Osteoblast (primary cell): ENCODE measurements around the gene SLC35F1. TPM values are rescaled to one million over a fixed set of nuclear protein-coding genes. Genes with fewer than 3 reads are reported as not detected.

ENCODE experiments used
- DNase-seq: peaks from one replicate; pipeline ENCODE4 v3.0.0; 2011; ENCODE audit warnings: low spot score, mixed read lengths; ENCODE audit not compliant: insufficient read length; ENCODE audit errors: missing footprints
- H2AFZ ChIP-seq: 2 replicates; pipeline ENCODE4 v1.6.0; 2011; ENCODE audit warnings: mild to moderate bottlenecking, low read length
- H3K27ac ChIP-seq: 2 replicates; pipeline ENCODE4 v1.5.1; 2011; ENCODE audit warnings: mild to moderate bottlenecking, low read depth, low read length, moderate library complexity
- H3K27me3 ChIP-seq: 2 replicates; pipeline ENCODE4 v1.6.0; 2012; ENCODE audit warnings: mild to moderate bottlenecking, control low read depth, inconsistent platforms, low read length, moderate library complexity; ENCODE audit not compliant: insufficient read depth
- H3K36me3 ChIP-seq: 2 replicates; pipeline ENCODE4 v1.5.1; 2011; ENCODE audit warnings: mild to moderate bottlenecking, low read length, control low read depth, moderate library complexity; ENCODE audit not compliant: insufficient read depth
- H3K4me1 ChIP-seq: 2 replicates; pipeline ENCODE4 v1.5.1; 2011; ENCODE audit warnings: mild to moderate bottlenecking, low read length, control low read depth, moderate library complexity; ENCODE audit not compliant: insufficient read depth
- H3K4me2 ChIP-seq: 2 replicates; pipeline ENCODE4 v1.6.0; 2011; ENCODE audit warnings: mild to moderate bottlenecking, low read length; ENCODE audit not compliant: insufficient read depth
- H3K4me3 ChIP-seq: fragments of 200-600 bp; sonication (generic); 3 replicates; pipeline ENCODE4 v1.5.1; 2012; ENCODE audit warnings: mild to moderate bottlenecking, low read length, inconsistent platforms; ENCODE audit not compliant: insufficient read depth
- H3K79me2 ChIP-seq: 2 replicates; pipeline ENCODE4 v1.6.0; 2012; ENCODE audit warnings: mild to moderate bottlenecking, low read length, control low read depth, inconsistent platforms; ENCODE audit not compliant: insufficient read depth
- H3K9me3 ChIP-seq: 2 replicates; pipeline ENCODE4 v1.5.1; 2011; ENCODE audit warnings: low read depth, low read length, control low read depth
- H4K20me1 ChIP-seq: 2 replicates; pipeline ENCODE4 v1.6.0; 2012; ENCODE audit warnings: mild to moderate bottlenecking, low read length, control low read depth; ENCODE audit not compliant: insufficient read depth
- total RNA-seq: library from RNA; depleted of rRNA; stranded (reverse); fragments of >200 nt; gene quantifications from 2 replicates; pipeline ENCODE4 v1.2.3, GENCODE V29; 2012
- TF ChIP-seq, protein P1 (sequence below): IDR thresholded peaks from 2 replicates; pipeline ENCODE4 v1.5.1; 2011; ENCODE audit warnings: mild to moderate bottlenecking, low read depth, low read length, moderate library complexity; ENCODE audit errors: extremely low read depth

SLC35F1 gene
- total RNA-seq, 1 donor: under 0.01 TPM

DNA sequence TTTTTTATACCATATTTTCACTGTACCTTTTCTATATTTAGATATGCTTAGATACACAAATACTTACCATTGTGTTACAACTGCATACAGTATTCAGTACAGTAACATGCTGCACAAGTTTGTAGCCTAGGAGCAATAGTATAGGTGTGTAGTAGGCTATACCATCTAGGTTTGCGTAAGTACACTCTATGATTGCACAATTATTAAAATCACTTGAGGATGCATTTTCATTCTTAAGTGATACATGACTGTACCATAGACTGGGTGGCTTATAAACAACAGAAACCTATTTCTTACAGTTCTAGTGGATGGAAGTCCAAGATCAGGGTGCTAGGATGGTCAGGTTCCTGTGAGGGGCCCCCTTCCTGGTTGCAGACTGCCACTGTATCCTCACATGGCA lies 234.1 kb downstream of the SLC35F1 start:
- Histone ChIP-seq H4K20me1 (no peaks in the 10 kb centered on the region), H3K9me3 (peaks cover 2% of the 10 kb centered on the region), H3K4me1 (no peaks in the 10 kb centered on the region), H3K4me2 (no peak overlapping the region), H3K36me3 (no peaks in the 10 kb centered on the region), H3K27ac (no peak overlapping the region), H3K79me2 (no peaks in the 10 kb centered on the region), H3K4me3 (no peak overlapping the region), H2AFZ (no peak overlapping the region), H3K27me3 (no peaks in the 10 kb centered on the region)
- TF ChIP-seq, protein P1, sequence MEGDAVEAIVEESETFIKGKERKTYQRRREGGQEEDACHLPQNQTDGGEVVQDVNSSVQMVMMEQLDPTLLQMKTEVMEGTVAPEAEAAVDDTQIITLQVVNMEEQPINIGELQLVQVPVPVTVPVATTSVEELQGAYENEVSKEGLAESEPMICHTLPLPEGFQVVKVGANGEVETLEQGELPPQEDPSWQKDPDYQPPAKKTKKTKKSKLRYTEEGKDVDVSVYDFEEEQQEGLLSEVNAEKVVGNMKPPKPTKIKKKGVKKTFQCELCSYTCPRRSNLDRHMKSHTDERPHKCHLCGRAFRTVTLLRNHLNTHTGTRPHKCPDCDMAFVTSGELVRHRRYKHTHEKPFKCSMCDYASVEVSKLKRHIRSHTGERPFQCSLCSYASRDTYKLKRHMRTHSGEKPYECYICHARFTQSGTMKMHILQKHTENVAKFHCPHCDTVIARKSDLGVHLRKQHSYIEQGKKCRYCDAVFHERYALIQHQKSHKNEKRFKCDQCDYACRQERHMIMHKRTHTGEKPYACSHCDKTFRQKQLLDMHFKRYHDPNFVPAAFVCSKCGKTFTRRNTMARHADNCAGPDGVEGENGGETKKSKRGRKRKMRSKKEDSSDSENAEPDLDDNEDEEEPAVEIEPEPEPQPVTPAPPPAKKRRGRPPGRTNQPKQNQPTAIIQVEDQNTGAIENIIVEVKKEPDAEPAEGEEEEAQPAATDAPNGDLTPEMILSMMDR: no peak
- DNase-seq: no peak

DNA sequence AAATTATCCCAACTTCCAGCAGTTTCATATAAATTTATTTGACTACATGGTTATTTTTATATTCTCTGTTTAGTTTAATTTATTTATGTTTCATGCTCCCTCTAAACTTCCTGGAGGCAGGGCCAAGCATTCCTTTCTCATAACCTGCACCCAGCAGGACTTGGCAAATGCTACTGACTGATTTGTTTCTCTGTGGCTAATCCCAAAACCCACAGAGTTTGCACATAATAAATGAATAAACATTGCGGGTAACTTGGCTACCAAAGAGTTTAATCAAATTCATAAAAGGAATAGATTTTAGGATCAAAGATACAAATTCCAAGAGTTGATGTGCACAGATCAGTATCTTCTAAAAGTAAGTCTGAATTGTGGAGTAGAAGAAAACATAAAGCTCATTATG lies 239.5 kb downstream of the SLC35F1 start:
- Histone ChIP-seq H3K36me3 (no peaks in the 10 kb centered on the region), H3K79me2 (no peaks in the 10 kb centered on the region), H4K20me1 (no peaks in the 10 kb centered on the region), H3K27ac (no peak overlapping the region), H2AFZ (no peak overlapping the region), H3K27me3 (no peaks in the 10 kb centered on the region), H3K9me3 (no peaks in the 10 kb centered on the region), H3K4me1 (no peaks in the 10 kb centered on the region), H3K4me2 (no peak overlapping the region), H3K4me3 (no peak overlapping the region)
- DNase-seq: no peak
- TF ChIP-seq, protein P1: no peak

DNA sequence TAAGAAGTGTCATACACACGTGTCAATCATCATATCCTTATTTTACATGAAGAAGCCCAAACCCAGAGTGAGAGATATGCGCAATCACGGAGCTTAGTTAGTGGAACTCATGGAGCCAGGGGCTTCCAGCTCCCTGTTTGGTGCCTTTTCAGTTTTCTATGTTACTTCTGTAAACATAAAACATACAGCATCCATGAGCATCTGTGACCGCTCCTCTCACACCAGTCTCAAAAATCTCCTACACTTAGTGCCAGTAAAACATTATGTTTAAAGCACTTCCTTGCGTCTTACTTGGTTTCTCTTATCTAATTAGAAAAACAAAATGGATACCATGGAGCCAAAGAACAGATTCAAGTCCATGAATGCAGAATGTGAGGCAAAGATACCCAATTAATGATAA lies 240.4 kb downstream of the SLC35F1 start:
- H2AFZ ChIP-seq: no peak overlapping the region

DNA sequence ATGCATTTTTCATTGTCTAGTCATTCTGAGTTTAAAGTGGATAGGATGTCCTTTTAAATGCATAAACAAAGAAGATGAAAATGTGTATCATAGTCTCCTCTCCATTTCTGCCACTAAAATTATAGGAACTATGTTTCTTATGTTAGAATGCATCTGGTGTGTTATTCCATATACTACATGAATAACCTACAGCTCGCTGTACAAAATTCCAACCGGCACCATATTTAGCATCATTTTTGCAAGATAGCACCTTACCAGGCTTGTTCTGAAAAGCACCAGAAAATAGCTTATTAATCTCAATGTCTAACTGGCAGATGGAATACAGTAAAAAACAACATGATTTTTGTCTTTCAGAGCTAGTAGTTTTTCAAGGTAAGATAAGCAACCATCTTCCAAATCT lies 241.5 kb downstream of the SLC35F1 start:
- Histone ChIP-seq H4K20me1 (no peaks in the 10 kb centered on the region), H3K9me3 (no peaks in the 10 kb centered on the region), H3K4me1 (no peaks in the 10 kb centered on the region), H3K27me3 (no peaks in the 10 kb centered on the region), H3K4me3 (no peak overlapping the region), H3K4me2 (no peak overlapping the region), H3K36me3 (no peaks in the 10 kb centered on the region), H3K79me2 (no peaks in the 10 kb centered on the region), H3K27ac (no peak overlapping the region), H2AFZ (no peak overlapping the region)
- no peak for DNase-seq
- TF ChIP-seq, protein P1: no peak

More for the DNA sequence above, 240.4 kb downstream of the SLC35F1 start:
- no peak overlapping the region for H3K4me3 ChIP-seq
- no peaks in the 10 kb centered on the region for H3K36me3 ChIP-seq
- TF ChIP-seq, protein P1: no peak
- no peaks in the 10 kb centered on the region for H3K79me2 ChIP-seq
- H3K4me2 ChIP-seq: no peak overlapping the region
- no peaks in the 10 kb centered on the region for H3K27me3 ChIP-seq
- H3K9me3 ChIP-seq: no peaks in the 10 kb centered on the region
- no peak for DNase-seq
- H3K27ac ChIP-seq: no peak overlapping the region
- H3K4me1 ChIP-seq: no peaks in the 10 kb centered on the region
- H4K20me1 ChIP-seq: no peaks in the 10 kb centered on the region
